HFFc6 (cell line): ENCODE measurements around the gene GOLGA6L9. TPM values are rescaled to one million over a fixed set of nuclear protein-coding genes. Genes with fewer than 3 reads are reported as not detected.
A peak's percentile ranks its signal among the peaks of the same experiment; 100 is the strongest.
"Not testable (repeated sequence)": the region's sequence is repeated elsewhere in the genome, so short reads cannot be mapped to it uniquely, and the experiment has no call there.

Experiments used
- DNase-seq: peaks from one replicate; pipeline ENCODE4 v3.0.0-alpha.2; 2018
- H3K27ac Mint-ChIP-seq: 2 replicates; pipeline ENCODE4 v1.8.0; 2020; ENCODE audit warnings: mild to moderate bottlenecking, mixed read lengths
- H3K27me3 Mint-ChIP-seq: 2 replicates; pipeline ENCODE4 v1.8.0; 2021; ENCODE audit warnings: mild to moderate bottlenecking, moderate library complexity, mixed read lengths; ENCODE audit not compliant: insufficient read depth
- H3K36me3 Mint-ChIP-seq: 2 replicates; pipeline ENCODE4 v1.8.0; 2021; ENCODE audit warnings: low read depth, mixed read lengths
- H3K4me1 Mint-ChIP-seq: 2 replicates; pipeline ENCODE4 v1.8.0; 2020; ENCODE audit warnings: low read depth, mixed read lengths
- H3K4me3 Mint-ChIP-seq: 2 replicates; pipeline ENCODE4 v1.8.0; 2020; ENCODE audit warnings: mild to moderate bottlenecking, moderate library complexity, mixed read lengths
- H3K9me3 Mint-ChIP-seq: 2 replicates; pipeline ENCODE4 v1.8.0; 2020; ENCODE audit warnings: mild to moderate bottlenecking, mixed read lengths
- long read RNA-seq: library from polyadenylated mRNA; unstranded; transcript quantifications from one replicate; pipeline ENCODE4 v2.0.0, GENCODE V29; 2019
- total RNA-seq, 6 experiments: library from RNA; stranded (reverse); fragmentation: NEBNext Ultra II Directional; extraction: Animal tissue kit (Norgen Biotek cat#: 25700); gene quantifications; 2 replicates in 1 of 6; 3 replicates in 5 of 6; pipeline ENCODE4 v1.2.3, GENCODE V29; 2021
- TF ChIP-seq, protein P1 (sequence below): fragments of 200-600 bp; sonication (generic); IDR thresholded peaks from 2 replicates; pipeline ENCODE4 v1.5.0; 2021; ENCODE audit warnings: antibody characterized with exemption, mild to moderate bottlenecking

GOLGA6L9 gene, protein sequence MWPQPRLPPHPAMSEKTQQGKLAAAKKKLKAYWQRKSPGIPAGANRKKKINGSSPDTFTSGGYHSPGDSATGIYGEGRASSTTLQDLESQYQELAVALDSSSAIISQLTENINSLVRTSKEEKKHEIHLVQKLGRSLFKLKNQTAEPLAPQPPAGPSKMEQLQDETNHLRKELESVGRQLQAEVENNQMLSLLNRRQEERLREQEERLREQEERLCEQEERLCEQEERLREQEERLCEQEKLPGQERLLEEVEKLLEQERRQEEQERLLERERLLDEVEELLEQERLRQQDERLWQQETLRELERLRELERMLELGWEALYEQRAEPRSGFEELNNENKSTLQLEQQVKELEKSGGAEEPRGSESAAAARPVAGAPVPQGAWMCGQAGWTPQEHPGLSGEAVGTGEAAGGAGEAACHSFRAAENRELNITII
- under 1 TPM; 0.46 to 0.76 (median 0.59) TPM for total RNA-seq
- long read RNA-seq, partial matches to known transcripts = 0 of 2 reads
- long read RNA-seq, other reads (novel, unspliced or antisense) = 2 of 2 reads

DNA sequence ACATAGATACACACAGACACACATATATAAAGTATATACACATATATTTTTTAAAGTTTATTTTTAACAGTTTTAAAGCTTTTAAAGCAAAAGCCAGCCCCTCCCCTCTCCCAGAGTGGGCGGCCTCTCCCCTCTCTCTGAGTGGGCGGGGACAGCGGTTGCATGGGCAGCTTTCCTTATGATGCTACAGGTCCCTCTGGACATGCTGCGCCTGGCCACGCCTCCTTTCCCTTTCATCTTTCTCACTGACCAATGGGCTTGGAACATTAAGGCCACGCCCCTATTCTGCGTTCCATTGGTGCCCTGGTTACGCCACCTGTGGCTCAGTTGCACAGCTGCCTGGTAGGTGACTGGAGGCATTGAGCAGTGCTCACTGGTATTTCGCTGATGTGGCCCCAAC is at the start of gene GOLGA6L9:
Gene GOLGA6L9, plus strand, starts transcription at position 124 of the 400 bp plus-strand sequence. Its CDS starts 264 bp downstream, at position 388.
- not testable (repeated sequence) for H3K4me3 Mint-ChIP-seq, H3K9me3 Mint-ChIP-seq

DNA sequence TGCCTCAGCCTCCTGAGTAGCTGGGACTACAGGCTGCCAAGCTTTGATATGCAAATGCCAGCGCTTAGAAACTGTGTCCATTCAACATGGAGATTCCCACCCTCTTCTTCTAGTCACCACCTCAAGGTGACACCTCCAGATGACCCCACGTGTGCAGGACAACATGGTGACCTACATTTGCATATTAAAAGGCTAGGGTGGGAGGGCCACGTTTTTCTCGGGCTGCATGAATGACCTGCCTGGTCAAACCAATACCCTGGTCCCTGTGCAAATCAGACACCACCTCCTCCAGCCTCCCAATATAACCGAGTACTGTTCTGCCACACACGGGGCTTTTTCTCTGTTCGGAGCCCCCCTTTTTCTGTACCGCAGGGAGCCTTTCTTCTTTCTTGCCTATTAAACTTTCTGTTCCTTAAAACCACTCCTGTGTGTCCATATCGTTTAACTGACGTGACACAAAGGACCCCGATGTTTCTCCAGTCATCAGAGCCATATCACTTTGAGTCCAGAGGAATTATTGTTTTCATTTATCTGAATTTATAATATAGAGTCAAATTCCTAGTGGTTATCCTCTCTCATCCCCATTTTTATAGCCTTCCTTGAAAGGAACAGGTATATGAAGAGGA is 48.2 kb upstream of the GOLGA6L9 start:
- not testable (repeated sequence) for H3K4me3 Mint-ChIP-seq, H3K27me3 Mint-ChIP-seq, H3K9me3 Mint-ChIP-seq, DNase-seq, H3K36me3 Mint-ChIP-seq, H3K27ac Mint-ChIP-seq, H3K4me1 Mint-ChIP-seq

More for the DNA sequence above, at the start of gene GOLGA6L9:
- not testable (repeated sequence) for H3K4me1 Mint-ChIP-seq, DNase-seq, H3K27ac Mint-ChIP-seq, H3K36me3 Mint-ChIP-seq, H3K27me3 Mint-ChIP-seq

DNA sequence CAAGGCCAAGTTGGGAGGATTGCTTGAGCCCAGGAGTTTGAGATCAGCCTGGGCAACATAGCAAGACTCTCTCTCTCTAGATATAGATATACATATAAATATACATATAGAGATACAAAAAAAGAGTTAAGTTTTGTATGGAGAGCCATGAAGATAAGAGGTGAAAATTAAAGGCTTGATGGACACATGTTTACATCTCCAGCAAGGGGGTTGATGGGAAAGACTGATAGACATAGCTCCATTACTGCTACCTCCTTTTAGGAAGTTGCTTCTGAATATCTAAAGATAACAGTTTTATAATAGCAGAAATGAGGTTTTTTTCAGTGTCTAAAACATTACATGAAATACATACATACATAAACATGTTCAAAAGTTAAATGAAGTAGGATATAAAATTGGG is 42.4 kb upstream of the GOLGA6L9 start:
- not testable (repeated sequence) for H3K27ac Mint-ChIP-seq, H3K36me3 Mint-ChIP-seq, H3K4me3 Mint-ChIP-seq, DNase-seq, H3K9me3 Mint-ChIP-seq, H3K27me3 Mint-ChIP-seq, H3K4me1 Mint-ChIP-seq

DNA sequence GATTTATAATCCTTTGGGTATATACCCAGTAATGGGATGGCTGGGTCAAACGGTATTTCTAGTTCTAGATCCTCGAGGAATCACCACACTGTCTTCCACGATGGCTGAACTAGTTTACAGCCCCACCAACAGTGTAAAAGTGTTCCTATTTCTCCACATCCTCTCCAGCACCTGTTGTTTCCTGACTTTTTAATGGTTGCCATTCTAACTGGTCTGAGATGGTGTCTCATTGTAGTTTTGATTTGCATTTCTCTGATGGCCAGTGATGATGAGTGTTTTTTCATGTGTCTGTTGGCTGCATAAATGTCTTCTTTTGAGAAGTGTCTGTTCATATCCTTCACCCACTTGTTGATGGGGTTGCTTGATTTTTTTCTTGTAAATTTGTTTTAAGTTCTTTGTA is 39.5 kb upstream of the GOLGA6L9 start:
- H3K27ac Mint-ChIP-seq, H3K9me3 Mint-ChIP-seq, H3K36me3 Mint-ChIP-seq, H3K4me3 Mint-ChIP-seq, H3K27me3 Mint-ChIP-seq, DNase-seq, H3K4me1 Mint-ChIP-seq: not testable (repeated sequence)

DNA sequence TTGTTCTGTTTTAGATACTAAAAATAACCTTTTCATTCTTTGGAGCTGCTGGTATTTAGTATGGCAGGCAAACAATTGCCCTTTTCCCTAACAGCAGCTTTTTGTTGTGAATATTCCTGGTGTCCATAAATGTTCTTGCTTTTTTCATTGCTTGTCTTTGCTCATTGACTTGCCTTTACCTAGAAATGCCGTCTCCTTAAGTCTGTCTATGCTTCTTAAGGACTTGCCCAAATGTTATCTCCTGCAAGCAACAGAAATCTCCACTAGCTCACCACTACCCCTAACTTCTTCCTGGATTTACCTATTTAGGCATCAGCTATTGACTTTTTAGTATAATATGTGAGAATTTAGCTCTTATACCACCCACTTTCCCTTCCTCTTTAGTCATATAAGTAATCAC is 37.5 kb upstream of the GOLGA6L9 start:
- not testable (repeated sequence) for H3K27ac Mint-ChIP-seq, H3K27me3 Mint-ChIP-seq, H3K4me3 Mint-ChIP-seq, H3K36me3 Mint-ChIP-seq, DNase-seq, H3K4me1 Mint-ChIP-seq, H3K9me3 Mint-ChIP-seq

DNA sequence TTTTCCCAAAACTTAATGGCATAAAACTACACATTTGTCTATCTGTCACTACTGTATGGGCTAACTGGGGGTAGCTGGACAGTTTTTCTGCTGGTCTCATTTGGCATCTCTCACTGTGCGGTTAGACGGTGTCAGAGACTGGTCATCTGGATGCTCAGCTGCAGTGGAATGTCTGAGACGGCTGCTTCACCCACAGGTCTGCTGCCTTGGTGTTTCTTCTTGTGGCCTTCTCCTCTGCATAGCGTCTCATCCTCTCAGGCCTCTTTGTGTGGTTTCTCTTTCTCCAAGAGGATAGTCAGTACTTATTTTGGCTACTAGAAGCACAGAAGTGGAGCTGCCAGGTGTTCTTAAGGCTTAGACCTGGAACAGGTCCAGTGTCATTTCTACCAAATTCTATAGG is 35.9 kb upstream of the GOLGA6L9 start:
- Mint-ChIP-seq H3K9me3 (no peaks in the 10 kb centered on the region), H3K36me3 (peaks cover 11% of the 10 kb centered on the region; the same call in 1 of the 2 replicates), H3K27ac (peak overlapping the region; percentile 28; the same call in 1 of the 2 replicates), H3K4me1 (peaks cover 10% of the 10 kb centered on the region), H3K27me3 (peaks cover 2% of the 10 kb centered on the region), H3K4me3 (no peak overlapping the region)
- DNase-seq = peak; percentile 13
- TF ChIP-seq, protein P1, sequence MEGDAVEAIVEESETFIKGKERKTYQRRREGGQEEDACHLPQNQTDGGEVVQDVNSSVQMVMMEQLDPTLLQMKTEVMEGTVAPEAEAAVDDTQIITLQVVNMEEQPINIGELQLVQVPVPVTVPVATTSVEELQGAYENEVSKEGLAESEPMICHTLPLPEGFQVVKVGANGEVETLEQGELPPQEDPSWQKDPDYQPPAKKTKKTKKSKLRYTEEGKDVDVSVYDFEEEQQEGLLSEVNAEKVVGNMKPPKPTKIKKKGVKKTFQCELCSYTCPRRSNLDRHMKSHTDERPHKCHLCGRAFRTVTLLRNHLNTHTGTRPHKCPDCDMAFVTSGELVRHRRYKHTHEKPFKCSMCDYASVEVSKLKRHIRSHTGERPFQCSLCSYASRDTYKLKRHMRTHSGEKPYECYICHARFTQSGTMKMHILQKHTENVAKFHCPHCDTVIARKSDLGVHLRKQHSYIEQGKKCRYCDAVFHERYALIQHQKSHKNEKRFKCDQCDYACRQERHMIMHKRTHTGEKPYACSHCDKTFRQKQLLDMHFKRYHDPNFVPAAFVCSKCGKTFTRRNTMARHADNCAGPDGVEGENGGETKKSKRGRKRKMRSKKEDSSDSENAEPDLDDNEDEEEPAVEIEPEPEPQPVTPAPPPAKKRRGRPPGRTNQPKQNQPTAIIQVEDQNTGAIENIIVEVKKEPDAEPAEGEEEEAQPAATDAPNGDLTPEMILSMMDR = no peak

DNA sequence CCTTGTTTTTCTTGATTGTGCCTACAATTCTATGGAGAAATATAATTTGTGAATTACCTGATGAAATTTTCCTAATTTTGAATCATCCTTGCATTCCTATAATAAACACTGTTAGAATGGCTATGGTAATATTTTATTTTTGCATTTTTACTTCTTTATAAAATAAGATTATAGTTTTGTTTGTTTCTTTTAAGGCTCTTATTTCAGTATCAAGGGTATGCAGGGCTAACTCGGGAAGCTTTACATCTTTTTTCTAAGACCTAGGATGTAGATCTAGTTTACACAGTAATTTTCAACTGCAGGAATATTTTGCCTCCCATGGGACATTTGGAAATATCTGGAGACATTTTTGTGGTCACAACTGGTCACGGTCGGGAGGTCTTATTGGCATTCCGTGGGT is 33.8 kb upstream of the GOLGA6L9 start:
- not testable (repeated sequence) for H3K4me3 Mint-ChIP-seq, H3K27ac Mint-ChIP-seq, H3K4me1 Mint-ChIP-seq, H3K27me3 Mint-ChIP-seq, DNase-seq, H3K9me3 Mint-ChIP-seq
- H3K36me3 Mint-ChIP-seq = peaks cover 11% of the 10 kb centered on the region; the same call in 1 of the 2 replicates

DNA sequence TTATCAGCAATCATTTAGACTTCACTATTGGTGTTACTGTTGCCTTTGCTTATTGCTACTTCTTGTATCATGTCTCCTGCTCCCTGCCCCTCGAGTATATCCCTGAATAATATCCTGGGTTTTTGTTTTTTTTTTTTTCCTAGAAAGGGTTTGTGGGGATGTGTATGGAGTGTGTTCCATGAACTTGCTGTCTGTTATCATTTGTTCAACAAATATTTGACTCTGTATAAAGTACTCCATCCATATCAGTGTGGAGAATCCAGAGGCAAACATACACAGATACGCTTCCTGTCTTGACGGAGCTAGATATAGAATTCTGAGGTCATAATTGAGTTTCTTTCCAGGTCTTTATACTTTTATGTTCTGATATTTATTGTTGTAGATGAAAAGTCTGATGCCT is 31.8 kb upstream of the GOLGA6L9 start:
- H3K36me3 Mint-ChIP-seq = peaks cover 11% of the 10 kb centered on the region; the same call in 1 of the 2 replicates
- peaks cover 10% of the 10 kb centered on the region for H3K4me1 Mint-ChIP-seq
- no peak for DNase-seq
- no peaks in the 10 kb centered on the region for H3K9me3 Mint-ChIP-seq
- H3K27me3 Mint-ChIP-seq = peaks cover 2% of the 10 kb centered on the region; the same call in 1 of the 2 replicates
- no peak overlapping the region for H3K4me3 Mint-ChIP-seq
- TF ChIP-seq, protein P1 = no peak
- H3K27ac Mint-ChIP-seq = no peak overlapping the region
